GM21360 (cell line): ENCODE data around the gene EPHA2.

Source experiments
- ATAC-seq: cut with Tn5 transposase; IDR thresholded peaks from one replicate; pipeline ENCODE4 v1.9.1; 2021; ENCODE audit warnings: mild to moderate bottlenecking, moderate library complexity; ENCODE audit not compliant: unreplicated experiment

The EPHA2 gene

DNA sequence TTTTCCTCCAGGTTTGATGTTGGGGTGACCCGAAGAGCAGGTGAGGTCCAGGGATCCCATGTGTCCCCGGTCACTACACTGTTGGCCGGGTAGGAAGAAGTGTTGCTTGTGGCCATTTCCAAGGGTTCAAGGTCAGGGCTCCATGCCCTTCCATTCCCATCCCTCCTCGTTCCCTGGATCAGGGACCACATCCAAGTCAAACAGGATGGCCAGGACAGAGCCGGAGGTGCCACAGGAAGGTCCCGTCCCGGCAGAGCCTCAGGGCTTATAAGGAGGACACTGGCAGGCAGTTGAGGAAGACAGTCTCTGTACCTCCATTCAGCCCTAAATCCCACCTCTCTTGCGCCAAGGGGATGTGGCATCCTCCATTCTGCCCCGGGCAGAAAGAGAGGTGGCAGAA lies 60.4 kb downstream of the EPHA2 start:
- no peak for ATAC-seq

DNA sequence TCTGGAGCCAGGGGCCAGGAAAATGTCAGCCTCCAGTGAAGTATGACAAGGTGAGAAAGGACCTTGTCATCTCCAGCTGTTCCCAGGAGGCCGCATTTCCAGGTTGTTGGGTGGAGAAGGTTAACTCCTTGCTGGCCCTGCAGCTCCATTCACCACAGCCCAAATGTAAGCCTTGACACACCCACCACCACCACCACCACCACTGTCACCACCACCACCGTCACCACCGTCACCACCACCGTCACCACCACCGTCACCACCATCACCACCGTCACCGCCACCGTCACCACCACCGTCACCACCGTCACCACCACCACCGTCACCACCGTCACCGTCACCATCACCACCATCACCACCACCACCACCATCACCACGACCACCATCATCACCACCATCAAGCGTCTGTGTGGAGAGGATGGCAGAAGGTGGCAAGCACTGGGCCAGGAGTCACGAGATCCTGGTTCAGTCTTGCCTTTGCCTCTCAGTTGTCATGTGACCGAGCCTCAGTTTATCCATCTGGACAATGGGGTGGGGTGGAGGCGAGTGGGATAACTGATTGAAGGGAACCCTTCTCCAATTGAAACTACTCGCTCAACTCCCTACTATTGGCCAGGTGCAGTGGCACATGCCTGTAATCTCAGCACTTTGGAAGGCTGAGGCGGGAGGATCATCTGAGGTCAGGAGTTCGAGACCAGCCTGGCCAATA lies 61.3 kb downstream of the EPHA2 start:
- no peak for ATAC-seq

DNA sequence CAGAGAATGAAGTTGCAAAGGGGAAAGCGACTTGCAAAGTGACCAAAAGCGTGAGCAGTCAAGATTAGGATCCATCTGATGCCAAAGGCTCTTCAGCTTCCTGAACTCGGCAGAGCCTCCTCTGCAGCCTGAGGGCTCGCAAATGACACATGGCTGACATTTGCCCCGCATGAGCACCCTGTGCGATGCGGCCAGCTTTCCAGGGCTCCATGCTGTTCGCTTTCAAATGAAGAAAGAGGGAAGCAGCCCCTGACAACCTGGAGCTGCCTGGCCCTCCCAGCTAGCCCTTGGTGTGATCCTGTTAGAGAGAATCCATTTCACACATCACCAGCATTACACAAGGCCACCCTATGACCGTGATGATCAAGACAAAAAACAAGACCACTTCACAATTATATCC lies 62.3 kb downstream of the EPHA2 start:
- ATAC-seq, result no peak

DNA sequence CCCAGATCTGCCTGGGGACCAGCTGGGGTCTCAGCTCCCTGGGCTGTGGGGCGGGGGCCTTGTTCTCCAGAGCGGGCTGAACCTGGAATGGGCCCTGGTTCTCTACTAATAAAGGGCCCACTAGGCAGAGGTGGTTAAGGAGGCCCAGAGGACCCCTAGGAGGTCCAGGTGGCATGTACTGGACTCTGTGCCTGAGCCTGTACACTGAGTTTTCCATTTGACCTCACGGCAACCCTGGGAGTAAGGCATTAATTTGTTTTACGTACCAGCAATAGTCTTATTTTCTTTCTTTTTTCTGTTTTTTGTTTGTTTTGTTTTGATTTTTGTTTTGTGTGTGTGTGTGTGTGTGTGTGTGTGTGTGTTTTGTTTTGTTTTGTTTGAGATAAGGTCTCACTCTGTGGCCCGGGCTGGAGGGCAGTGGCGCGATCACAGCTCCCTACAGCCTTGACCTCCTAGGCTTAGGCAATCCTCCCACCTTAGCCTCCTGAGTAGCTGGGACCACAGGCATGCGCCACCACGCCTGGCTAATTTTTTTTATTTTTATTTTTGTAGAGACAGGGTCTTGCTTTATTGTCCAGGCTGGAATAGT lies 62.9 kb downstream of the EPHA2 start:
- no peak for ATAC-seq

DNA sequence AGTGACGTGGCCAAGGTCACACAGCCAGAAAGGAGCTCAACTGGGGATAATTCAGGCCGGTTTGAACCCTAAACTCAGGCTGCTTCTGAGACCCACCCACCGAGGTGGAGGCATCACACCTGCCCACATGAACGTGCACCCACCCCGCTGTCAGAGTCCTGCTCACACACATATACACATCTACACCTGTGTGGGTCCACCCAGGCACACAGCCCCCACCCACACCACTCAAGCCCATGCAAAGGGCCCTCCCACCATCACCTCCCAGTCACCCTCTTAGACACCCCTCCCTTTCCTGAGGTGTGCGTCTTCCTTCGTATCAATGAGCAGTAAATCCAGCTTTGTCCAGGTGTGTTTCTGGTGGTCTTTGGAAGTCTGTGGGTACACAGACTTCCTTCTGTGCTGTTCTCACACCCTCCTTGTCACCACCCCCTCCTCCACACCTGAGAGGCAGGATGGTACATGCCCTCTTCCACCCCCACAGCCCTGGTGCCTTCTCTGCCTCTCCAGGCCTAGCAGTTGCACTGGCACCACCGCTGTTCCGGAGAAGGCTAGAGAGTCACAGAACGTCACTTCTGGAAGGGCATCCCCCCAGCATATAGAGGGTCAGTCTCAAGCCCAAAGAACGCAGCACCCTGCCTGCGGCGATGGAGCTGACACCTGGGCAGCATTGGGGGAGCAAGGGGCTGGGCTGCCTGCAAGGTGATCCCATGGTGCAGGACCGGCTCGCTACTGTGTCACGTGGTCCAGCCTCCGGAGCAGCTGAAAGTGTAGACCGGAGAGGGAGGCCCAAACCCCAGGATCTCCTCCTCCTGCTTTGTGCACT lies 63.6 kb downstream of the EPHA2 start:
- no peak for ATAC-seq

DNA sequence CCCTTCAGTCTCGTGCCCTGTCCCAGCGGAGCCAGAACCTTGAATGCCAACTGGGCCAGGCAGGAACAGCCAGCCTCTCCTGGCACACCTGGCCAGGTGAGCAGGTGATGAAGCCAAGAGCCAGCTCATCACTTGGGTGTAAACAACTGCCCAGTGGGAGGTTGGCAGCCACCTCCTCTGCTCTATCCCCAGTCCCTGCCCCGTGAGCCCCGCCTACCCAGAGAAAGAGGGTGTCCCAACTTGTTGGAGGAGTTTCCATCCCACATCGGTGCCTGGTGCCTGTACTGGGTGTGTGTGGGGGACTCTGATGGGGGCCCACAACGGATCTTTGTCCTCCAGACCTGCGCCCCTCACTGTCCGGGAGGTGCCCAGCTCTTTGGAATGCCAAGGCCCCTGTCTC lies 64.6 kb downstream of the EPHA2 start:
- no peak for ATAC-seq

DNA sequence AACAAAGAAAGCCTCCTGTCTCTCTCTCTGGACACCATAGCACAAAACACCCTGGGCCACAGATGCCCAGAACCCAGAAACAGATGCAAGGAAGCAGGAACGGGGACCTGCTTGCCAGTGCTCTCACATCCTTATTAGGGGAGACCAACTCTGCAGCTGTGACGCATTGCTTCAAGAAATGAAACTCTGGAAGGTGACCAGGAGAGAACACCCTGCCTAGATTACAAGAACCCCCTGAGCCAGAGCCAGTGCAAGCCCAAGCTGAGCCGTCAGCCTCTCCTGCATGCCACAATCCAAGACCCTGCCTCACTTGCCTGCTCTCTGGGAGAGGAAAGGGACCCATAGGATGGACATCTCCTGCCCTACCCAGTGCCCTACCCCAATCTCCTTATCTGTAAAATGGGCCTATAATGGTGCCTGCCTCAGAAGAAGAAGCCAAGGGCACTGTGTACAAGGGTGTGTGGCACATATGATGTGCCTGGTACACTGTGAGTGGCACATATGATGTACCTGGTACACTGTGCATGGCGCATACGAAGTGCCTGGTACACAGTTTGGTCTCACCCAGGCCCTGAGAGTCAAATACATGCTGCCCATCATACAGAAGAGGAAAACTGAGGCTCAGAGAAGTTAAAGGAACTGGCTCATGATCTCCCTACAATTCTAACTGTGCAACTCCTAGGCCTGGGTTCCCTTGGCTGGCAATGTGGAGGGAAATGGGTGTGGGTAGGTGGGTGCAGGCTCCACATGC lies 65.6 kb downstream of the EPHA2 start:
- no peak for ATAC-seq

DNA sequence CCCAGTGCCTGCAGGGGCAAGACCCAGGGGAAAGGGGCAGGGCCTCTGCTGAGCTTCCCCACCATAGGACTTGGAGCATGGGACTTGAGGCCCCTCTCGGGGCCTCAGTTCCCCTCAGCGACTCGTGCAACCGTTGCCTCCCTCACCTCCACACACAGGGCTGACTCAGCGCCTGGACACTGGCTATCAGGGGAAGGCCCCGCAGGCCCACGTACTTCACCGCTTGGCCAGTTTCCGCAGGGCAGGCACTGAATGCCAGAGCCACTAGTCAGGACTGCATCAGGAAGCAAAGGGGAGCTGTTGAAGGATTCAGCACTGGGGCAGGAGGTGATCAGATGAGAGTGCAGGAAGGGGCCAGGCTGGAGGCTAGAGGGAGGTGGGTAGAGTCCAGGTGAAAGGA lies 66.9 kb downstream of the EPHA2 start:
- ATAC-seq, result no peak

DNA sequence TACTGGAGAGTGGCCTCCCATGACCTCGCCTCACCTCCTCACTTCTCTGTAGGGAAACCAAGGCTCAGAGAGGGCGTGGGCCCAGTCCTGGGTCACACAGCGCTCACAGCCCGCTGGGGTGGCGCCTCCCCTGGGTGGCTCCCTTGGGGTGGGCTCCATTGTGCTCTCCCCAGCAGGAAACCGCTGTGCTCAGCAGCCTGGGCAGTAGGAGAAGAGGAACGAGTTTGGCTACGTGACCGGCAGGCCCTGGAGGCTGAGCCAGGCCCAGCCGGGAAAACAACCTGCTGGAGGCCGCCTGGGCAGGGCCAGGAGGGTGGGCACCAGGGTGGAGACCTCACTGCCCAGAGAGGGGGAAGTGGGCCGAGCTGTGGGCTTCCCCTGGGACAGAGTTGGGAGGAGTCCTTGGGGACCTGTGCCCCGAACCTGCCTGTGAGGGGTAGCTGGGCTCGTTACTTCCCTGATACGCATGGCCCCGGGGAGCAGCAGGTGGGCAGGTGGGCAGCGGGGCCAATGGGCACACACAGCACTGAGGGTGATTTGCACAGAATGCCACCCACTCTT lies 67.4 kb downstream of the EPHA2 start:
- ATAC-seq, result no peak

DNA sequence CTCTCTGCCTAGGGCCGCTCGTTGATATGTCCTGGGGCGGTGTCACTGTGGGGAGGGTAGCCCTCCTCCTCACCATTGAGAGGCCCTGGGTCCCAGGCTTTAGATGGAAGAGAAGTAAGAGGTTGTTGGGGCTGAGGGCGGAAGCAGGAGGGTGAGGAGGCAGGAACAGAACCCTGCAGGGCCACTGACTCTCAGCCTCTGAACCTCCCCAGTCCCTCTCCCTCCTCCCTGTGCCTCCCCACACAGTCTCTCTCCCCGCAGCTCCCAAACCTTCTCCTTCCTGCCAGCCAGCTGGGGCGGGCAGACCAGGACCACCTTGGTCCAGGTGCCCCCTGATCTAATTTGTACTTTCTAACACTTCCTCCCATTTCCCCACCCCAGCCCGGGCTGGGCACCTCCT lies 68.1 kb downstream of the EPHA2 start:
- ATAC-seq, result no peak

DNA sequence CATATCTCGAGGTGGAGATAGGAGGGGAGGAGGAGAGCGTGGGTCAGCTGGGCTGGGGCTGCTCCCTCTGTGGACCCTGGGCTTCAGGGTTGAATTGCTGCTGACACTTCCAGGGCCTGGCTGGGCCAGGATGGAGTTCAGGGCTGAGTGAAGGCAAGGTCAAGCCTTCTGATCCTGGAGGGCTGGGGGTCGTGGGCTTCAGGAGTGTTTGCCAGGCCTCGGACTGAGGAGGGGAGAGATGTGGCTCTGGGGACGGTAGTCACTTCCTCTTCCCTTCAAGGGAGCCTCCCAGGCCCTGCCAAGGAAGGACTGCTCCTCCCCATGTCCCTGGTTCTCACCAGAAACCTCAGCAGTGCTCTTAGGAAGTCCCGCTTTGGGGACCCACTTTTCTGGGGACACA lies 70.3 kb downstream of the EPHA2 start:
- no peak for ATAC-seq

DNA sequence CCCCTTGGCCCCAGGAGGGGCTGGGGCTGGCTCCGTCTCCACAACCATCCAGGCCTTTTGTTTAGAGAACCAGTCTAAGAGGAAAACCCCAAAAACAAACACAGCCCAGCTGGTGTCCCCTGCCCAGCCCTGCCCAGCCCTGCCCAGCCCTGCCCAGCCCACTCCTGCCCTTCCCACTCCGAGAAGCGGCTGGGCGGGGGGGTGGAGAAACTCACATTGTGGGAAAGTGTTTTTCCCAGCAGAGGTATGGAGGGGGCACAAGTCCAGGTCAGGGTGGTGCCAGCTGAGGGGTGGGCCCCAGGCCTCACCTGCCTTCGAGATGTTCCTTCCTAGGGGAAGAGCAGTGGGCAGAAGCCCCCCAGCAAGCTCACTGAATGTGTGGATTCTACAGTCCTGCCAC lies 72.4 kb downstream of the EPHA2 start:
- no peak for ATAC-seq

DNA sequence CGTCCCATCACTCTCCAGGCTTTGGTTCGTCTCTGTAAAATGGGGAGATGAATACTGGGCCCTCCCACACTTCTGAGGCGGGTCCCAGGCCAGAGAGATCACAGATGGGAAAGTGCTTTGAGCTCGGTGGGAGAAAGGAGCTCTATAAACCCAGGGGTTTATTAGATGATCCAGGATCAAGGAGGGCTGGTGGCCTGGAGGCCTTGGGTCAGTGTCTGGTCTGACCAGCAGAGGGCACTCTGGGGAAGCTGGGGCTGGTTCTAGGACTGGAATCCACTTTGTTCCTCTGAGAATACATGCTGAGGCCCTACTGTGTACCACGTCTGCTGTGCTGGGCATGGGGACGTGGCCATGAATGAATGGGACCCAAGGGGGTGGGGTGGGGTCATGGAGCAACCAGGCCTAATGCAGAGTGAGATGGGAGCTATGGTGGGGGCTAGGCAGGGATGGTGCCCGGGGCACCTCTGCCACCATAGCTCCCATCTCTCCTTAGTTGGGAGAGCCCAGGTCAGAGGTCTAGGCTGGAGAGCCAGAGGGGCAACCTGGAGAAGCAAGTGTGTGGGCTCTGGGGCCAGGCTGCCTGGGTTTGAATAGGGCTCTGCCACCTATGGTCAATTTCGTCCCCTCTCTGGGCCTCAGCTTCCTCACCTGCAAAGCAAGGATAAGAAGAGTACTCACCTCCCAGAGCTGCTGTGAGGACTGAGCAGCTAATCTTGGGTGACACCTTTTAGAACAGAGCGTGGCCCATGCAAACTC lies 73.4 kb downstream of the EPHA2 start:
- ATAC-seq, result no peak

DNA sequence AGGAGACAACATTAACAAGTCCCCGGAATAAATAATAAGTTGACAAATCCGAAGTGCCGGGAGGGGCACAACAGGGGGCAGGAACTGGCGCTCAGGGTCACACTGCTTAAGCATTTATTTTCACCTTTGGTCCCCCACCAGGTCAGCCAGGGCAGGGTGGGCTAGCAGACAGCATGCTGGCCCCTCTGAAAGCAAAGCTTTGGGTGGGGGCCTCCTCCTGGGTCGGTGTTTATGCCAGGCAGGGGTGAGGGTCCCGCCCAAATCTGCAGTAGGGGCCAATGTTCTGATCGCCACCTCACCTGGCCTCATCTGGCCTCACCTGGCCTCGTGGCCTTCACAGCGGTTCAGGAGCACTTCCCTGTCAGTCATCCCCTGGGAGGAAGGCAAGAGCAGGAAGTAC lies 74.2 kb downstream of the EPHA2 start:
- ATAC-seq, result no peak

DNA sequence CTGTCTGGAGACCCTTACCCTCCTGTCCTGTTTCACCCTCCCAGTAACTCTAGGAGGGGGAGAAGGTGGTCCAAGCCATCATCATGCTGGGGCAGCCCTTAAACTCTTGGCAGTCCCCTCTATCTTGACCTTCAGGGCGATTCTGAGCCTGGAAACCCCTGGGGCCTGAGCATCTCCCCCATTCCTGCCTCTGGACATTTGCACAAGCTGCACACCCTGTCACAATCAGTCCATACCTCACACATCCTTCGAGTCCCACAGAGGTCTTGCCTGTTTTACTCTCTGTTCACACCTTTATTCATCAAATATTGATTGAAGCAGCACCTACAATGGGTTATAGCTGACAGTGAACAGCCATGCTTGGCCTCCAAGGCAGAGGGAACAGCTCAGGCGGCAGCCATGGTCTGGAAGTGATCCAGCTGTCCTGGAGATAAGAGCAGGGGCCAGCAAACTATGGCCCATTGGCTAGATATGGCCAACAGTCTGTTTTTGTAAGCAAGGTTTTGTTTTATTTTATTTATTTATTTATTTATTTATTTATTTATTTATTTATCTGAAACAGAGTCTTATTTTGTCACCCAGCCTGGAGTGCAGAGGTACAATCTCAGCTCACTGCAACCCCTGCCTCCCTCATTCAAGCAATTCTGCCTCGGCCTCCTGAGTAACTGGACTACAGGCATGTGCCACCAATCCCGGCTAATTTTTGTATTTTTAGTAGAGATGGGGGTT lies 75.3 kb downstream of the EPHA2 start:
- ATAC-seq, result no peak

DNA sequence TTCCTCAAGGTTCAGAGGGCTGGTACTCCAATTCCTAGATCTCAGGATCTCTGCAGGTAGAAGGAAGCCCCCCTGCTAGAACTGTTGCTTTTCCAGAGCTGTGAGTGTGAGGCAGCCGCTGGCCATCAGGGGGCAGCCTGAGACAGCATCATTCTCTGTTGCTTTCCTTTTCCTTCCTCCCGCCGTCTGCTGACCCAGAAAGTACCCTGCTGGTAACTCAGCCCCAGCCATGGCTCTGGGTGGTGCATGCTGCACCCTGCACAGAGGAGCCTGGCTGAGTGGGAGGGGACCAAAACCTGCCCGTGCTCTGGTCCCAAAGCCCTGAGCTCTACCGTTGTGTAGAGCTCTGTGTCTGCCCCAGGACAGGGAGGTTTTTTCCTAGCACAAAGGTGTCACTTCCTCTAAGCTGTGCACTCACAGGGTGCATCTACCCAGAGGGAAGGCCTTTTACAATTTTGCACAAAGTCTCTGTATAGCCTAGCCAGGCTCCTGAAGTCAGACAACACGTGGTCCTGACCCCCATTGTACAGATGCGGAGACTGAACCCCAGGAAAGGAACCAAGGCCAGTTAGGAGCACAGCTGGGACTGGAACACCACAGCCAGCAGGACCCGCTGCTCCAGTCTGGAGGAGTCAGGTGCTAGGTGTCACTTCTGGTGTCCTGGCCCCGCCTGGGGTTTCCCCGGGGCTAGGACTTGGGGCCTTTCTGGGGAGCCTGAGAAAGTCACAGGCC lies 76.8 kb downstream of the EPHA2 start:
- ATAC-seq, result no peak

DNA sequence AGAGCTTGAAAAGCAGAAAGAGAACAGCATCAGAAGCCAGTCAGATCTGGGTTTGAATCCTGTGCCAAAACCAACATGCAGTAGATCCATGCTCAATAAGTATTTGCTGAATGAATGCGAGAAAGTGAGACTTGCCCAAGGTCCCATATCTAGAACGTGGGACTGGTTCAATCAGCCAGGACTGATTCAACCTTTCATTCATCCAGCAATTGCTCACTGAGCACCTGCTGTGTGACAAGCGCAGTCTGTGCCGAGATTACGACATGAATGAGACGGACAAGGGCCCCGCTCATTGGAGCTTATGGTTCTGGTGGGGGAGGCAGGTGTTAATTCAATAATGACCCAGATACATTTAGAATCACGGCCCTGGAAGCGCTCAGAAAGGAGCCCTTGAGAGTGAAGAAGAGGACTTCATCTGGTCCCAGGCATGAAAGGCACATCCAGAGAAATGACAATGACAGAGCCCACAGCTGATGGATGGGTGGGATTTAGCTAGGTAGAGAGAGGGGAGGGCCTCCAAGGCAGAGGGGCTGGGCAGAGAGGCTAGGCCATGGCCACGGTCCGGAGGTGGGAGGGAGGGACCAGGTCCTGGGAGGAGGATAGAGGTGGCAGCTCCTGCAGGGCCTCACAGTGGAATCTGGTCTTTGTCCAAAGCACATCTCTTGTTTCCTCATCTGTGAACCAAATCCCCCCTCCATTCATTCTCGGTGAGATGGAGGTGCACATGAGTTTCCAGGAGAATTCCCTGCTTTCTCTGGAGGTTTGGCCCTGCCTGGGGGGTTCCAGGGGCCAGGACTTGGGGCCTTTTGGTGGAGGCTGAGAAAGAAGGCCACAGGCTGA lies 78.2 kb downstream of the EPHA2 start:
- no peak for ATAC-seq

DNA sequence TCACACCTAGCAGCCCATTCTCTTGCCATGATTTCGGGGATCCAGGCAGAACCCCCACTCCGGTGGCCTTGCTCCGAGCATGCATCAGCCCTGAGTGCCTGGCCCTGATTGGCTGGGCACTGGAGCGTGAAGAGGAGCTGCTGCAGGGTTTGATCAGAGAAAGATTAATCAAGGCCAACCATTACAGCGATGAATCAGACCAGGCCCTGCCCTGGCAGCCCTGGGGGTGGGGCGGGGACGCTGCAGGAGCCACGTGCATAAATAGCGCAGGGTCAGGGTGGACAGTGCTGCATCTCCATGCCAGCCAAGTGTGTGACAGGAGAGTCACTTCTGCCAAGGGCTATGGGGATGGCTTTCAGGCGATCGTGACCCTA lies 79.0 kb downstream of the EPHA2 start:
- no peak for ATAC-seq
